Measurements from ENCODE around the gene RAD23B. TPM values are rescaled to one million over a fixed set of nuclear protein-coding genes. Genes with fewer than 3 reads are reported as not detected.

RAD23B gene
- total RNA-seq, 1 donor from 2014 or later: 134 TPM

GRCh38 chr9:107330420-107330819 lies 47.3 kb downstream of the RAD23B start:
- Mint-ChIP-seq H3K36me3 (peaks cover 65% of the 10 kb centered on the region), H3K4me3 (no peak overlapping the region), H3K27ac (no peak overlapping the region), H3K9me3 (peaks cover 5% of the 10 kb centered on the region), H3K27me3 (no peaks in the 10 kb centered on the region), H3K4me1 (ENCODE audit: unreplicated experiment) (no peaks in the 10 kb centered on the region)
- TF ChIP-seq CTCF (conservative IDR thresholded peaks at IDR 0.05): no peak
- DNase-seq (ENCODE audit: extremely low spot score, unreplicated experiment): no peak

- H3K4me1 Mint-ChIP-seq (ENCODE audit: unreplicated experiment): no peaks in the 10 kb centered on the region
- no peak for DNase-seq (ENCODE audit: extremely low spot score, unreplicated experiment)
- H3K27ac Mint-ChIP-seq: peak overlapping the region; percentile 12
- H3K9me3 Mint-ChIP-seq: no peaks in the 10 kb centered on the region
- TF ChIP-seq CTCF (conservative IDR thresholded peaks at IDR 0.05): no peak
- peaks cover 55% of the 10 kb centered on the region for H3K36me3 Mint-ChIP-seq
- no peak overlapping the region for H3K4me3 Mint-ChIP-seq
- no peaks in the 10 kb centered on the region for H3K27me3 Mint-ChIP-seq
These were observed 49.8 kb downstream of the RAD23B start for GRCh38 chr9:107332883-107333282.

GRCh38 chr9:107333363-107333762 lies 50.3 kb downstream of the RAD23B start:
- no peak for TF ChIP-seq CTCF (conservative IDR thresholded peaks at IDR 0.05)
- Mint-ChIP-seq H3K4me1 (ENCODE audit: unreplicated experiment) (peaks cover 1% of the 10 kb centered on the region), H3K9me3 (no peaks in the 10 kb centered on the region), H3K27me3 (no peaks in the 10 kb centered on the region), H3K27ac (peak overlapping the region; percentile 12), H3K36me3 (peaks cover 51% of the 10 kb centered on the region), H3K4me3 (no peak overlapping the region)
- DNase-seq (ENCODE audit: extremely low spot score, unreplicated experiment): no peak

GRCh38 chr9:107334103-107334776 lies 51.2 kb downstream of the RAD23B start:
- H3K9me3 Mint-ChIP-seq: no peaks in the 10 kb centered on the region
- no peak overlapping the region for H3K27ac Mint-ChIP-seq
- no peak for DNase-seq (ENCODE audit: extremely low spot score, unreplicated experiment)
- no peaks in the 10 kb centered on the region for H3K27me3 Mint-ChIP-seq
- no peak for TF ChIP-seq CTCF (conservative IDR thresholded peaks at IDR 0.05)
- peaks cover 57% of the 10 kb centered on the region for H3K36me3 Mint-ChIP-seq
- H3K4me1 Mint-ChIP-seq (ENCODE audit: unreplicated experiment): peaks cover 5% of the 10 kb centered on the region
- no peak overlapping the region for H3K4me3 Mint-ChIP-seq

GRCh38 chr9:107335331-107335730 lies 52.3 kb downstream of the RAD23B start:
- peaks cover 60% of the 10 kb centered on the region for H3K36me3 Mint-ChIP-seq
- H3K9me3 Mint-ChIP-seq: no peaks in the 10 kb centered on the region
- no peak overlapping the region for H3K4me3 Mint-ChIP-seq
- no peaks in the 10 kb centered on the region for H3K27me3 Mint-ChIP-seq
- no peak for TF ChIP-seq CTCF (conservative IDR thresholded peaks at IDR 0.05)
- H3K27ac Mint-ChIP-seq: no peak overlapping the region
- DNase-seq (ENCODE audit: extremely low spot score, unreplicated experiment): no peak
- peaks cover 7% of the 10 kb centered on the region for H3K4me1 Mint-ChIP-seq (ENCODE audit: unreplicated experiment)

Measured in type B pancreatic cell (in vitro differentiated cells).